GM21367 (cell line): ENCODE data around the gene ANKRD33B.
A peak's percentile ranks its signal among the peaks of the same experiment; 100 is the strongest.

Experiments
- ATAC-seq: cut with Tn5 transposase; IDR thresholded peaks from one replicate; pipeline ENCODE4 v1.9.1; 2021; ENCODE audit not compliant: unreplicated experiment

Gene ANKRD33B

GRCh38 chr5:10577371-10578292 is 13.8 kb downstream of the ANKRD33B start:
- peak; percentile 38 for ATAC-seq

- ATAC-seq: no peak
Measured at GRCh38 chr5:10578293-10578665, 14.4 kb downstream of the ANKRD33B start.

- ATAC-seq: peak; percentile 43
Measured at GRCh38 chr5:10578869-10579268, 15.0 kb downstream of the ANKRD33B start.

GRCh38 chr5:10579536-10580521 is 16.0 kb downstream of the ANKRD33B start:
- peak; percentile 20 for ATAC-seq

GRCh38 chr5:10580531-10581423 is 16.9 kb downstream of the ANKRD33B start:
- no peak for ATAC-seq

GRCh38 chr5:10581424-10581748 is 17.5 kb downstream of the ANKRD33B start:
- no peak for ATAC-seq

- ATAC-seq: no peak
Measured at GRCh38 chr5:10581867-10582511, 18.1 kb downstream of the ANKRD33B start.

- ATAC-seq: no peak
Measured at GRCh38 chr5:10582512-10582897, 18.6 kb downstream of the ANKRD33B start.

- ATAC-seq: no peak
Measured at GRCh38 chr5:10583663-10584572, 20.0 kb downstream of the ANKRD33B start.

GRCh38 chr5:10584714-10585517 is 21.0 kb downstream of the ANKRD33B start:
- ATAC-seq: no peak

GRCh38 chr5:10585518-10585915 is 21.6 kb downstream of the ANKRD33B start:
- ATAC-seq: no peak

- ATAC-seq: no peak
Measured at GRCh38 chr5:10586008-10586407, 22.1 kb downstream of the ANKRD33B start.

- no peak for ATAC-seq
Measured at GRCh38 chr5:10586555-10586954, 22.7 kb downstream of the ANKRD33B start.

- ATAC-seq: no peak
Measured at GRCh38 chr5:10588109-10588775, 24.4 kb downstream of the ANKRD33B start.

- no peak for ATAC-seq
Measured at GRCh38 chr5:10588779-10589447, 25.0 kb downstream of the ANKRD33B start.

- ATAC-seq: no peak
Measured at GRCh38 chr5:10590226-10590999, 26.5 kb downstream of the ANKRD33B start.

GRCh38 chr5:10591159-10591558 is 27.3 kb downstream of the ANKRD33B start:
- no peak for ATAC-seq
